AG20443 (cell line): ENCODE data around the gene ZSWIM3.

ENCODE experiments used
- DNase-seq: peaks from one replicate; pipeline ENCODE4 v3.0.0; 2012; ENCODE audit warnings: low spot score, mixed read lengths

The ZSWIM3 gene

GRCh38 chr20:45833030-45833882 is 24.2 kb upstream of the ZSWIM3 start, which contains the start of gene SNX21:
SNX21 (plus strand) TSS chr20:45833799; CDS start chr20:45833920, 121 bp downstream.
- DNase-seq: peak; percentile 90

- DNase-seq: peak; percentile 87
Observed at GRCh38 chr20:45833883-45834796, 23.3 kb upstream of the ZSWIM3 start.

GRCh38 chr20:45834797-45835161 is 22.6 kb upstream of the ZSWIM3 start:
- no peak for DNase-seq

- no peak for DNase-seq
Observed at GRCh38 chr20:45835329-45835765, 22.1 kb upstream of the ZSWIM3 start.

GRCh38 chr20:45835825-45836224 is 21.6 kb upstream of the ZSWIM3 start:
- peak; percentile 93 for DNase-seq

- no peak for DNase-seq
Observed at GRCh38 chr20:45836841-45837240, 20.6 kb upstream of the ZSWIM3 start.

- DNase-seq: no peak
Observed at GRCh38 chr20:45840700-45841198, 16.7 kb upstream of the ZSWIM3 start.

GRCh38 chr20:45841407-45842129 is 15.8 kb upstream of the ZSWIM3 start:
- DNase-seq: no peak

GRCh38 chr20:45842169-45842812 is 15.1 kb upstream of the ZSWIM3 start:
- peak; percentile 55 for DNase-seq

GRCh38 chr20:45843506-45843905 is 13.9 kb upstream of the ZSWIM3 start:
- no peak for DNase-seq

- DNase-seq: no peak
Observed at GRCh38 chr20:45845452-45845851, 12.0 kb upstream of the ZSWIM3 start.

- DNase-seq: no peak
Observed at GRCh38 chr20:45848421-45848820, 9.0 kb upstream of the ZSWIM3 start.

- no peak for DNase-seq
Observed at GRCh38 chr20:45848969-45849582, 8.3 kb upstream of the ZSWIM3 start.

GRCh38 chr20:45850238-45850637 is 7.2 kb upstream of the ZSWIM3 start:
- no peak for DNase-seq

GRCh38 chr20:45850926-45851325 is 6.5 kb upstream of the ZSWIM3 start:
- no peak for DNase-seq

GRCh38 chr20:45851501-45851900 is 5.9 kb upstream of the ZSWIM3 start:
- DNase-seq: no peak

GRCh38 chr20:45852326-45852725 is 5.1 kb upstream of the ZSWIM3 start:
- no peak for DNase-seq

- DNase-seq: no peak
Observed at GRCh38 chr20:45853484-45853883, 3.9 kb upstream of the ZSWIM3 start.

- peak; percentile 31 for DNase-seq
Observed at GRCh38 chr20:45857882-45858216, 435 bp downstream of the ZSWIM3 start.

GRCh38 chr20:45859916-45860315 is 2.5 kb downstream of the ZSWIM3 start:
- no peak for DNase-seq

GRCh38 chr20:45860560-45861220 is 3.3 kb downstream of the ZSWIM3 start:
- DNase-seq: no peak
